H1 (cell line): ENCODE measurements around the gene PAX7. TPM values are rescaled to one million over a fixed set of nuclear protein-coding genes. Genes with fewer than 3 reads are reported as not detected.

Experiments
- CTCF ChIA-PET: fragments of 300-600 bp; sonication (Branson Sonifier 250); formaldehyde crosslinking; loops from one replicate; lab custom pipeline; 2021; ENCODE audit not compliant: partially characterized antibody; lab: Charles Lee
- POLR2A ChIA-PET: fragments of 300-600 bp; sonication (Branson Sonifier 250); formaldehyde crosslinking; loops from one replicate; lab custom pipeline; 2021; ENCODE audit warnings: inconsistent platforms; ENCODE audit not compliant: partially characterized antibody; lab: Charles Lee
- DNase-seq, 2 experiments: peaks; one replicate each; pipeline versions ENCODE4 v3.0.0 to v3.0.0-alpha.2; 2010 to 2022; ENCODE audit warnings: low spot score in 2 of 2, low read depth in 1 of 2, mixed read lengths in 1 of 2
- FAIRE-seq: peaks from 2 replicates; lab custom pipeline; 2011; peaks lifted over from hg19 to GRCh38; lab: Jason Lieb, UNC
- H2AFZ ChIP-seq: 2 replicates; pipeline ENCODE4 v1.8.1; 2012; ENCODE audit warnings: low read length, inconsistent platforms
- H2AK5ac ChIP-seq: 2 replicates; pipeline ENCODE4 v1.6.1; 2013; ENCODE audit warnings: low read depth, low read length
- H2BK120ac ChIP-seq: replicated peaks from 2 replicates; pipeline ENCODE3; 2013; ENCODE audit warnings: low read depth, low read length, inconsistent platforms
- H2BK12ac ChIP-seq: 2 replicates; pipeline ENCODE4 v1.6.1; 2013; ENCODE audit warnings: low read depth, low read length
- H2BK15ac ChIP-seq: 2 replicates; pipeline ENCODE4 v1.6.1; 2013; ENCODE audit warnings: low read length
- H2BK20ac ChIP-seq: 2 replicates; pipeline ENCODE4 v1.6.1; 2013; ENCODE audit warnings: low read length
- H2BK5ac ChIP-seq: 2 replicates; pipeline ENCODE4 v1.6.1; 2013; ENCODE audit warnings: low read depth, low read length
- H3K14ac ChIP-seq: 2 replicates; pipeline ENCODE4 v1.6.1; 2013; ENCODE audit warnings: inconsistent platforms; ENCODE audit not compliant: insufficient read length
- H3K18ac ChIP-seq: 2 replicates; pipeline ENCODE4 v1.6.1; 2013; ENCODE audit warnings: low read length; ENCODE audit errors: extremely low read depth
- H3K23ac ChIP-seq: 2 replicates; pipeline ENCODE4 v1.6.1; 2013; ENCODE audit warnings: inconsistent platforms; ENCODE audit not compliant: insufficient read length
- H3K23me2 ChIP-seq: 2 replicates; pipeline ENCODE4 v1.6.1; 2013; ENCODE audit warnings: low read depth, low read length
- H3K27ac ChIP-seq: 2 replicates; pipeline ENCODE4 v1.6.1; 2011; ENCODE audit warnings: low read depth, low read length, inconsistent platforms
- H3K27me3 ChIP-seq, 4 experiments: replicated peaks in 1 of 4; 1 replicate in 1 of 4; 2 replicates in 3 of 4; pipeline versions ENCODE4 v1.6.1 to v1.8.1; 2011 to 2013; ENCODE audit warnings: low read length in 3 of 4, mild to moderate bottlenecking in 3 of 4, inconsistent platforms in 2 of 4, mixed read lengths in 2 of 4, moderate library complexity in 1 of 4; ENCODE audit not compliant: control insufficient read depth in 3 of 4, insufficient read depth in 3 of 4; ENCODE audit errors: extremely low read depth in 1 of 4
- H3K36me3 ChIP-seq, 4 experiments: 2 replicates each; pipeline versions ENCODE4 v1.6.1 to v1.8.1; 2011 to 2013; ENCODE audit warnings: mild to moderate bottlenecking in 4 of 4, low read length in 3 of 4, moderate library complexity in 2 of 4, control low read depth in 1 of 4, inconsistent platforms in 1 of 4; ENCODE audit not compliant: insufficient read depth in 4 of 4, control insufficient read depth in 2 of 4
- H3K4ac ChIP-seq: replicated peaks from 2 replicates; pipeline ENCODE3; 2013; ENCODE audit warnings: low read length, low read depth, mixed read lengths, inconsistent platforms; ENCODE audit not compliant: insufficient read length
- H3K4me1 ChIP-seq, 4 experiments: replicated peaks in 1 of 4; 1 replicate in 1 of 4; 2 replicates in 3 of 4; pipeline versions ENCODE4 v1.6.1 to v1.8.1; 2011 to 2013; ENCODE audit warnings: low read length in 3 of 4, inconsistent platforms in 2 of 4, mixed read lengths in 1 of 4; ENCODE audit not compliant: insufficient read depth in 4 of 4, control insufficient read depth in 3 of 4
- H3K4me2 ChIP-seq, 2 experiments: 2 replicates each; pipeline versions ENCODE4 v1.6.1 to v1.8.1; 2011 to 2013; ENCODE audit warnings: low read depth in 2 of 2, low read length in 2 of 2, control low read depth in 1 of 2, inconsistent platforms in 1 of 2, mild to moderate bottlenecking in 1 of 2; ENCODE audit not compliant: insufficient read depth in 1 of 2
- H3K4me3 ChIP-seq, 4 experiments: fragments of 200-600, 300-600 bp in 1 of 4; sonication (generic), shearing (Covaris generic), sonication (Bioruptor Twin) in 1 of 4; 2 replicates each; pipeline versions ENCODE4 v1.5.1 to v1.8.1; 2011 to 2016; ENCODE audit warnings: low read length in 4 of 4, low read depth in 3 of 4, control low read depth in 2 of 4, inconsistent platforms in 2 of 4, mild to moderate bottlenecking in 2 of 4, mixed read lengths in 1 of 4, moderate library complexity in 1 of 4; ENCODE audit not compliant: insufficient read depth in 2 of 4; ENCODE audit errors: extremely low read depth in 1 of 4
- H3K56ac ChIP-seq: replicated peaks from 2 replicates; pipeline ENCODE3; 2013; ENCODE audit warnings: low read depth, mild to moderate bottlenecking, mixed read lengths, low read length, inconsistent platforms; ENCODE audit not compliant: insufficient read length
- H3K79me1 ChIP-seq: 2 replicates; pipeline ENCODE4 v1.6.1; 2013; ENCODE audit warnings: low read depth, low read length, control low read depth
- H3K79me2 ChIP-seq, 2 experiments: 2 replicates each; pipeline versions ENCODE4 v1.6.1 to v1.8.1; 2012 to 2013; ENCODE audit warnings: low read length in 2 of 2, mild to moderate bottlenecking in 2 of 2, inconsistent platforms in 1 of 2; ENCODE audit not compliant: insufficient read depth in 2 of 2, control insufficient read depth in 1 of 2
- H3K9ac ChIP-seq, 4 experiments: replicated peaks in 1 of 4; 1 replicate in 1 of 4; 2 replicates in 3 of 4; pipeline versions ENCODE4 v1.6.1 to v1.8.1; 2011 to 2013; ENCODE audit warnings: low read depth in 3 of 4, low read length in 3 of 4, control low read depth in 2 of 4, mild to moderate bottlenecking in 2 of 4, moderate library complexity in 2 of 4, inconsistent platforms in 1 of 4; ENCODE audit errors: extremely low read depth in 1 of 4
- H3K9me3 ChIP-seq, 2 experiments: 2 replicates each; pipeline versions ENCODE4 v1.6.1 to v1.8.1; 2012 to 2013; ENCODE audit warnings: mild to moderate bottlenecking in 2 of 2, moderate library complexity in 2 of 2, control low read depth in 1 of 2, inconsistent platforms in 1 of 2, low read depth in 1 of 2, low read length in 1 of 2, mixed read lengths in 1 of 2; ENCODE audit not compliant: insufficient read depth in 2 of 2
- H4K20me1 ChIP-seq, 2 experiments: replicated peaks in 1 of 2; 2 replicates each; pipeline versions ENCODE3 to v1.8.1; 2011 to 2013; ENCODE audit warnings: inconsistent platforms in 2 of 2, low read length in 2 of 2, mild to moderate bottlenecking in 1 of 2; ENCODE audit not compliant: insufficient read depth in 2 of 2, control insufficient read depth in 1 of 2
- H4K5ac ChIP-seq: 2 replicates; pipeline ENCODE4 v1.6.1; 2013; ENCODE audit warnings: low read length, low read depth, mixed read lengths, inconsistent platforms; ENCODE audit not compliant: insufficient read length
- H4K8ac ChIP-seq: 2 replicates; pipeline ENCODE4 v1.8.0; 2013; ENCODE audit warnings: mild to moderate bottlenecking, moderate library complexity, low read length, inconsistent platforms; ENCODE audit not compliant: insufficient read depth; ENCODE audit errors: extremely low read depth
- H4K91ac ChIP-seq: replicated peaks from 2 replicates; pipeline ENCODE3; 2013; ENCODE audit warnings: low read length, mixed read lengths, inconsistent platforms; ENCODE audit not compliant: insufficient read length
- TAF1 ChIP-seq: IDR thresholded peaks from 2 replicates; pipeline ENCODE4 v1.6.1; 2011; ENCODE audit warnings: mild to moderate bottlenecking, low read depth, low read length
- USF2 ChIP-seq: IDR thresholded peaks from 2 replicates; pipeline ENCODE4 v1.6.1; 2011; ENCODE audit warnings: low read length, improper control_type of control experiment
- WGBS, 2 experiments: shearing (Covaris generic) in 1 of 2; methylation state at CpG; one replicate each; pipeline versions ENCODE4 v1.1.6 to v1.1.7; 2013 to 2015; ENCODE audit warnings: low lambda C conversion rate in 2 of 2, mixed read lengths in 2 of 2, inconsistent platforms in 1 of 2, low coverage in 1 of 2, missing lambda C conversion rate in 1 of 2; ENCODE audit not compliant: insufficient replicate concordance in 2 of 2, insufficient coverage in 1 of 2, insufficient read length in 1 of 2; ENCODE audit errors: extremely low coverage in 1 of 2, missing lambda C conversion rate in 1 of 2; 5-methylcytosine and 5-hydroxymethylcytosine counted together
- polyA plus RNA-seq, 7 experiments: library from polyadenylated mRNA; depleted of rRNA in 3 of 7; stranded (reverse) in 5 of 7; unstranded in 2 of 7; fragments of >200 nt in 5 of 7; fragments of 200-250 nt in 2 of 7; gene quantifications; 1 replicate in 5 of 7; 2 replicates in 1 of 7; 4 replicates in 1 of 7; pipeline versions ENCODE4 v1.2.1 to v1.2.3, GENCODE V29; 2011 to 2013; ENCODE audit warnings: missing spikeins in 2 of 7, mixed read lengths in 2 of 7
- total RNA-seq: library from RNA; stranded (reverse); fragmentation: NEBNext Ultra II Directional; extraction: Animal tissue kit (Norgen Biotek cat#: 25700); gene quantifications from 2 replicates; pipeline ENCODE4 v1.2.1, GENCODE V29; 2021

Gene PAX7
- total and polyA plus RNA-seq, 2 of the 8 experiments (the other 6 are each of a cell fraction or from before 2014, with no cell fraction given): not detected

- no peak overlapping the region for H2BK15ac ChIP-seq
- H3K79me1 ChIP-seq: no peaks in the 10 kb centered on the region
- ChIA-PET POLR2A (interaction anchor here (0.9 kb wide), 1 partner anchor 13 kb away, joined by 4 read pairs; no protein-coding TSS in a partner anchor), CTCF (interaction anchor here (0.9 to 3.7 kb wide), 5 partner anchors 9 to 154 kb away, joined by 3 to 20 read pairs (median 6); no protein-coding TSS in a partner anchor)
- H3K14ac ChIP-seq: no peak overlapping the region
- no peak overlapping the region for H2BK5ac ChIP-seq
- no peak overlapping the region for H2AFZ ChIP-seq
- no peak overlapping the region for H2BK20ac ChIP-seq
- H4K91ac ChIP-seq: no peak overlapping the region
- no peaks in the 10 kb centered on the region for H3K36me3 ChIP-seq
- WGBS, 2 experiments: 75% methylated on average over 4 of the region's 4 CpGs; no CpG with 5 or more reads in 1 of the 2 experiments
- no peak overlapping the region for H3K23ac ChIP-seq
- H3K9ac ChIP-seq: no peak overlapping the region
- H3K79me2 ChIP-seq: no peaks in the 10 kb centered on the region
- H4K8ac ChIP-seq: no peak overlapping the region
- H3K4ac ChIP-seq: no peak overlapping the region
- H3K23me2 ChIP-seq: no peaks in the 10 kb centered on the region
- H2BK12ac ChIP-seq: no peak overlapping the region
- H3K9me3 ChIP-seq: peaks cover 4 to 7% of the 10 kb centered on the region in 2 experiments; a peak in 1 of 4 replicates
- no peak for FAIRE-seq
- no peak overlapping the region for H2BK120ac ChIP-seq
- no peaks in the 10 kb centered on the region for H4K20me1 ChIP-seq
- H3K27ac ChIP-seq: no peak overlapping the region
- H4K5ac ChIP-seq: no peak overlapping the region
- H3K56ac ChIP-seq: no peak overlapping the region
- H3K18ac ChIP-seq: no peak overlapping the region
- H3K4me2 ChIP-seq: no peak overlapping the region
- TF ChIP-seq USF2 (peak; percentile 54), TAF1 (no peak)
- H3K4me1 ChIP-seq: no peaks in the 10 kb centered on the region
- no peak overlapping the region for H3K4me3 ChIP-seq
- H2AK5ac ChIP-seq: no peak overlapping the region
- no peak for DNase-seq
- peaks cover 0 to 16% (median 3%) of the 10 kb centered on the region in 4 experiments; a peak in 5 of 7 replicates for H3K27me3 ChIP-seq
Measured at GRCh38 chr1:18751425-18751824, 120.8 kb downstream of the PAX7 start.
